CD4-positive, alpha-beta T cell treated with Interleukin-12 subunit alpha and Interleukin-12 subunit beta, for 1 hour (primary cell): ENCODE measurements around the gene RTN4R.

ENCODE experiments used
- DNase-seq: peaks from one replicate; pipeline ENCODE4 v3.0.0-alpha.2; 2020

RTN4R gene

GRCh38 chr22:20211997-20212753, 55.9 kb downstream of the RTN4R start:
- DNase-seq, result no peak

GRCh38 chr22:20211409-20211996, 56.6 kb downstream of the RTN4R start:
- no peak for DNase-seq

GRCh38 chr22:20210473-20211059, 57.6 kb downstream of the RTN4R start:
- no peak for DNase-seq

- no peak for DNase-seq
These were observed 58.3 kb downstream of the RTN4R start for GRCh38 chr22:20209761-20210250.

GRCh38 chr22:20208713-20209310, 59.3 kb downstream of the RTN4R start:
- no peak for DNase-seq

GRCh38 chr22:20207277-20208025, 60.7 kb downstream of the RTN4R start:
- no peak for DNase-seq

- DNase-seq, result no peak
These were observed 61.4 kb downstream of the RTN4R start for GRCh38 chr22:20206709-20207215.

GRCh38 chr22:20205964-20206708, 62.0 kb downstream of the RTN4R start:
- DNase-seq, result peak; percentile 76

- no peak for DNase-seq
These were observed 62.6 kb downstream of the RTN4R start for GRCh38 chr22:20205464-20205963.

GRCh38 chr22:20204806-20205205, 63.3 kb downstream of the RTN4R start:
- no peak for DNase-seq

- no peak for DNase-seq
These were observed 63.8 kb downstream of the RTN4R start for GRCh38 chr22:20204311-20204710.

- no peak for DNase-seq
These were observed 64.4 kb downstream of the RTN4R start for GRCh38 chr22:20203552-20204201.

GRCh38 chr22:20203142-20203551, 65.0 kb downstream of the RTN4R start:
- DNase-seq, result no peak

- no peak for DNase-seq
These were observed 66.2 kb downstream of the RTN4R start for GRCh38 chr22:20201837-20202392.

GRCh38 chr22:20199906-20200305, 68.2 kb downstream of the RTN4R start:
- DNase-seq, result no peak

- no peak for DNase-seq
These were observed 68.7 kb downstream of the RTN4R start for GRCh38 chr22:20199413-20199842.

GRCh38 chr22:20198557-20199319, 69.4 kb downstream of the RTN4R start:
- DNase-seq, result no peak

GRCh38 chr22:20197407-20198030, 70.6 kb downstream of the RTN4R start:
- no peak for DNase-seq

GRCh38 chr22:20196094-20196842, 71.8 kb downstream of the RTN4R start:
- DNase-seq, result no peak
